ENCODE results near the gene UGT2B10.
"Not testable (repeated sequence)": the region's sequence is repeated elsewhere in the genome, so short reads cannot be mapped to it uniquely, and the experiment has no call there.

UGT2B10 gene

DNA sequence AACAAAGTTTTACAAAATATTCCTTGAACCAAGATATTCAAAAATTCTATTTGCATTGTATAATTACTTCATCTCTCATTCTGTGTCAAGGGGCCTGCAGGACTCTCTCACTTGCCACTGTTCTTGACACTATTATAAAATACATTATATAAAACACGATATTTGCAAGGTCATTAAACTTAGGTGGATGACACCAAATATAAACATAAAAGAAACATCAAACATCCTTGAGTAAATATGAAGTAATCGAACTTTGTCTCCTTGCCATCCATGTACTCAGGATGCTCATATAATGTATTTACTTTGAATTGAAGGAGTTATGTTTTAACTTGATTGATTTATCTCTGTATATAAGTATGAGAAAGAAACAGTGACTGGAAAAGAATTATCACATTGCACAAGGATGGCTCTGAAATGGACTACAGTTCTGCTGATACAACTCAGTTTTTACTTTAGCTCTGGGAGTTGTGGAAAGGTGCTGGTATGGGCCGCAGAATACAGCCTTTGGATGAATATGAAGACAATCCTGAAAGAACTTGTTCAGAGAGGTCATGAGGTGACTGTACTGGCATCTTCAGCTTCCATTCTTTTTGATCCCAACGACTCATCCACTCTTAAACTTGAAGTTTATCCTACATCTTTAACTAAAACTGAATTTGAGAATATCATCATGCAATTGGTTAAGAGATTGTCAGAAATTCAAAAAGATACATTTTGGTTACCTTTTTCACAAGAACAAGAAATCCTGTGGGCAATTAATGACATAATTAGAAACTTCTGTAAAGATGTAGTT is at the start of gene UGT2B10:
Gene UGT2B10 (plus strand): TSS at position 378 of the 793 bp plus-strand sequence. CDS start 26 bp downstream, at position 404.
- DNase-seq, result not testable (repeated sequence)

DNA sequence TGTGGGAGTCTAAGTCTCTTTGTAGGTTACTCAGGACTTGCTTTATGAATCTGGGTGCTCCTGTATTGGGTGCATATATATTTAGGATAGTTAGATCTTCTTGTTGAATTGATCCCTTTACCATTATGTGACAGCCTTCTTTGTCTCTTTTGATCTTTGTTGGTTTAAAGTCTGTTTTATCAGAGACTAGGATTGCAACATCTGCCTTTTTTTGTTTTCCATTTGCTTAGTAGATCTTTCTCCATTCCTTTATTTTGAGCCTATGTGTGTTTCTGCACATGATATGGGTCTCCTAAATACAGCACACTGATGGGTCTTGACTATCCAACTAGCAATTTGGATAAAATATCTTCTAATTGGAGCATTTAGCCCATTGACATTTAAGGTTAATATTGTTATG is 44.0 kb upstream of the UGT2B10 start:
- DNase-seq, result not testable (repeated sequence)

DNA sequence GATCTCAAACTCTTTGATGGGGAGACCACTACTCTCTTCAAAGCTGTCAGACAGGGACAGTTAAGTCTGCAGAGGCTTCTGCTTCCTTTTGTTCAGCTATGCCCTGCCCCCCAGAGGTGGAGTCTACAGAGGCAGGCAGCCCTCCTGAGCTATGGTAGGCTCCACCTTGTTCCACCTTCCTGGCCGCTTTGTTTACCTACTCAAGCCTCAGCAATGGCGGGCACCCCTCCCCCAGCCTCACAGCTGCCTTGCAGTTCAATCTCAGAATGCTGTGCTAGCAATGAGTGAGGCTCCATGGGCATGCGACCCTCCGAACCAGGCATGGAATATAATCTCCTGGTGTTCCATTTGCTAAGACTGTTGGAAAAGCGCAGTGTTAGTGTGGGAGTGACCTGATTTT is 42.1 kb upstream of the UGT2B10 start:
- DNase-seq, result no peak

DNA sequence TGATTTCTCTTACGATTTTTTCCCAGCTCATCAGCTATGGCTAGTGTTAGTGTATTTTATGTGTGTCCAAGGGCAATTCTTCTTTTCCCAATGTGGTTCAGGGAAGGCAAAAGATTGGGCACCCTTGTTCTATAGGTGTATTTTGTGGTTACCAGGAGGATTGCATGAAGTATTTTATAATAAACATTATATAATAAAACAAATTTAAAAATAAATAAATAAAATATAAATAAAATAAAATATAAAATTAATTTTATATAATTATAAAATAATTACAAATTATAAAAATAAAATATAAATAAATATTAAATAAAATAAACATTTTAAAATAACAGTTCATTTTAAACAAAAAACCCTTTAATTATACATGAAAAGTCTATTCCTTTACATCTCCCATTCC is 35.6 kb upstream of the UGT2B10 start:
- no peak for DNase-seq

DNA sequence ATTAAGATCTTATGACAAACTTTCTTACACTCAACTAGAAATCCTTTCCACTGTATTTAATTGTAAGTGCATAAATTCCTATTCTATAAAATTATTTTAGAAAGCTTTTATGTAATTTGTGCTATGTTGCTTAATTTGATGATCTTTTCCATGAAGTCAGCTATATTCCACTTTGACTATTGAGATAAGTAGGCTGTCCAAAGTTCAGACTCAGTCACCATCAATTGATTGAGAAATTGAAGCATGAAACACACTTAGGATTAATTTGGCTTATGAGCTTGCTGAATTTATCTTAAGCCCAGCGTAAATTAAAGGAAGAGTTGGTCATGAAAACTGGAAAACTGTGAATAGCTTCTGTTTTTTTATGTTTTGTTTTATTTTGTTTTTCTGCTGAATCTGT is 18.7 kb upstream of the UGT2B10 start:
- no peak for DNase-seq

DNA sequence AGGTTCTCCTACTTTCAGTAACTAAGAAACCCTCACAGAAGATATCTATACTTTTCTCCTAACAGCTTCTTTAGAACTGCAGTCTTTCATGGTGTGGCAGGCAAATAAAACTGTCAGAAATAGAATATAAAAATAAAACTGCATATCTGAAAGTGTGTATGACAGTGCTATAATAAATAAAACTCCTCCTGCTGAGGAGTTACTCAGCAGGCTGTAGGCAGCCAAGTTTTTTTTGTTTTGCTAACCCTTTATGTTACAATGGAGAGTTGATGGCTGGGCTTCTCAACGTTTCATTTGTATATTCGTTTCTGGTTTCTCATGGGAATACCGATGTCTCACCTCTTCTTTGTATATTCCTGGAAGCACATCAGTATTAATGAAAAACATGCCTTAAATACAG is 18.2 kb upstream of the UGT2B10 start:
- no peak for DNase-seq

DNA sequence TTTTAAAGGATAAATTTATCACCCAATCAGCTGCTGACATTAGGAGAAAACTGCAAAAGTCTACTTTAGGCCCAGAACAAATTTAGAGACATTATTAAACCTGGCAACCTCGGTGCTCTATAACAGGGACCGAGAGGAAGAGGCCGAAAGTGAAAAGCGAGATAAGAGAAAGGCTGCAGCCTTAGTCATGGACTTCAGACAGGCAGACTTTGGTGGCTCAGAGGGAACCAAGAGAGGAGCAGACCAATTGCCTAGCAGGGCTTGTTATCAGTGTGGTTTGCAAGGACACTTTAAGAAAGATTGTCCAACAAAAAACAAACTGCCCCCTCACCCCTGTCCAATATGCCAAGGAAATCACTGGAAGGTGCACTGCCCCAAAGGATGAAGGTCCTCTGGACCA is 12.8 kb upstream of the UGT2B10 start:
- DNase-seq, result no peak

DNA sequence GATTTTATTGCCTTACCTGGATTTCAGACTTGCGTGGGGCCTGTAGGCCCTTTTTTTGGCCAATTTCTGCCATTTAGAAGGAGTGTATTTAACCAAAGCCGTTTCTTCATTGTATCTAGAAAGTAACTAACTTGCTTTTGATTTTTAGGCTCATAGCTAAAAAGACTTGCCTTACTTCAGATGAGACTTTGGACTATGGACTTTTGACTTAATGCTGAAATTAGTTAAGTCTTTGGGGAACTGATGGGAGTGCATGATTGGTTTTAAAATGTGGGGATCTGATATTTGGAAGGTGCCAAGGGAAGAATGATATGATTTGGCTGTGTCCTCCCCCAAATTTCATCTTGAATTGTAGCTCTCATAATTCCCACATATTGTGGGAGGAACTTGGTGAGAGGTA is 7.7 kb upstream of the UGT2B10 start:
- DNase-seq, result no peak

DNA sequence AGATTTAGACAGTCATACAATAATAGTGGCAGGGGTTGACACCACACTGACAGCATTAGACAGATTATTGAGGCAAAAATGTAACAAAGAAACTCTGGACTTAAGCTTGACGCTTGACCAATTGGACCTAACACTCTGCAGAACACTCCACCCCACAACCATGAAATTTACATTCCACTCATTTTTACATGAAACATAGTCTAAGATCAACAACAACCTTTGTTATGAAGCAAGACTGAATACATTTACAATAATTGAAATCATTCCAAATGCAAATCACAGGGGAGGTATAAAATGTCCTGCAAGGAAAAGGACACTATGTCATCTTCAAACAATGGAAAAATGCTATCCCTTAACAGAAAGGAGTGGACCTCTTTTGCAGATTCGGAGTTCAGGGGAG is 4.9 kb upstream of the UGT2B10 start:
- no peak for DNase-seq

DNA sequence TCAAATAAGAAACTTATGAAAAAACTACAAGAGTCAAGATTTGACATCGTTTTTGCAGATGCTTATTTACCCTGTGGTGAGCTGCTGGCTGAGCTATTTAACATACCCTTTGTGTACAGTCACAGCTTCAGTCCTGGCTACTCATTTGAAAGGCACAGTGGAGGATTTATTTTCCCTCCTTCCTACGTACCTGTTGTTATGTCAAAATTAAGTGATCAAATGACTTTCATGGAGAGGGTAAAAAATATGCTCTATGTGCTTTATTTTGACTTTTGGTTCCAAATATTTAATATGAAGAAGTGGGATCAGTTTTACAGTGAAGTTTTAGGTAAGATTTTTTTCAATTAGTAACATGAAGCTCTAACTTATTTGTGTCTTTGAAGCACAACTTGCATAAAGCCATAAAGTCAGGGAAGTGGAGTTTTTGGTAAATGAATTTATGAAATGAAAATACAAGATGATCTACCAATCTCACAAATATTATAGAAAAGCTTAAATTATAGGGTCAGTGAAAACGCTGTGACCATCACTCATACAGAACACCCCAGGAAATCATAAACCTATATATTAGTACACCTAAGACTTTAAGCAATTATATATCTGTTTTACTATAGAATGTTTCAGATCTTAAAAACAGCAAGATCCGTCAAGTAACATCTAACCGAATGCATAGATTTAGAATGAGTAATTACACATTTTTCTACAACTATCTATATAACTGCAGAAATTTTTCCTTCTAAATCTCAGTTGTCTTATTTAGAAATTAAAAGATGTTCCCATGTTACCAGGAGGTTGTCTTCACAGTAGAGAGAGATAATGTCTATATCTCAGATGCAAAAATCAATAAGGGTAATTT is 844 bp downstream of the UGT2B10 start:
- not testable (repeated sequence) for DNase-seq

DNA sequence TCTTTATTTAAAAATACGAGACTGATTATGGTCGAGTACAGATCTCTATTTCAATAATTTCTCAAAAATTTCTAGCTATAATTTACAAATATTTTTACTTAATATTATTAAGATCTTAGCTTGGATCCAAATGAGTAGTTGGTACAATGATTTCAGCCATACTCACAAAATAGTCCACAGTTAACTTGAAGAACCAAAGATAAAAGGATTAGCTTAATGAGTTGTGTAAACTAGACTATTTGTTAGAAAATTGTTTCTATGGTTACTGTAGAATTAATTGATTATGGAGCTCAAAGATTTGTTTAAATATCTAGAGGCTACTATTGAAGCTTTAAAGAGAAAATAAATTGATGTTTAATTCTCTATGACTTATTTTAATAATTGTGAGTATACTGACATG is 1.6 kb downstream of the UGT2B10 start:
- no peak for DNase-seq

DNA sequence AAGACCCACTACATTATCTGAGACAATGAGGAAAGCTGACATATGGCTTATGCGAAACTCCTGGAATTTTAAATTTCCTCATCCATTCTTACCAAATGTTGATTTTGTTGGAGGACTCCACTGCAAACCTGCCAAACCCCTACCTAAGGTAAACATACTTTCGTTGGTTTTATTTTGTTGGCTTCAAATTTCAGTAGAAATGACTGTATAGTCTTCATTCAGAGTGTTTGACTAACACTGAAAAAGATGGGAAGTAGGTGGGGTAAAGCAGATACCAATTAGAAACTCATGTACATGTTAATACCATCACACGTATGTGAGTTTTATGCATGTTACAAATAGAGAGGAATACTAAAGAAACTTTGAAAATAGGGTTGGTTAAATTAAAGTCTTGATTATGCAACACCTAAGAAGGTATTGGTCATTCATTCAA is 2.3 kb downstream of the UGT2B10 start:
- DNase-seq, result not testable (repeated sequence)

DNA sequence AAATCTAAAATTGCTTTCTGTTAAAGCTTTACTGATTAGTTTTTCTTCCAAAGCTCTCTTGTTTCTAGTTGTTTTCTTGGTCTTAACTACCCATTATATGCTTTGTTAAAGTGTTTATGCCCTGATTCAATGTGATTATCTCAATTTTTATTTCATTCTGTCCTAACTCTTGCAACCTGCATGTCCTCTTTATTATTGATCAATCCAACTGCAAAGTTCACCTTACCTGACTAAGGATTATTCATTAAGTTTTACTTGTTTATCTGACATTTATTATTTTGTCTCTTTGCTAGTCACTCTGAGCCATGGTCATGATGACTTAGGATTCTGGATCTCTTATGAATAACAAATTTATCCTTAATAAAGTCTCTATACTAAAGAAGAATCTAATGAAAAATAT is 15.8 kb downstream of the UGT2B10 start:
- no peak for DNase-seq

DNA sequence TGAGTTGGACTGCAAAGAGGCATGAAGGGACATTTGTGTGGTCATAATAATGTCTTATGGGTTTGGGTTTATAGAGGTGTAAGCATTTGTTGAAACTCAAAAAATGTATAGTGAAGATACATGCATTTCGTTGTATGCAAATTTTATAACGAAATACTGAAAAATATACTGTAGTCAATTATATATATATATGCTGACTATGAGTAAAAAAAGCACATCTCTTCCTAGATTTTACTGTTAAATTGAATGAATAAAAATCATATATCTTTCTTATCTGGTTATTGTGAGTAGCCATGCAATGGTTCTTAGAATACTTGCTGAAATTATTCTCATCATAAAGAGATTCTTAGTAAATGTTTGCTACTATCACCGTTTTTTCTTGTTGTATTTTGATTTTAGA is 34.5 kb downstream of the UGT2B10 start:
- DNase-seq, result no peak

DNA sequence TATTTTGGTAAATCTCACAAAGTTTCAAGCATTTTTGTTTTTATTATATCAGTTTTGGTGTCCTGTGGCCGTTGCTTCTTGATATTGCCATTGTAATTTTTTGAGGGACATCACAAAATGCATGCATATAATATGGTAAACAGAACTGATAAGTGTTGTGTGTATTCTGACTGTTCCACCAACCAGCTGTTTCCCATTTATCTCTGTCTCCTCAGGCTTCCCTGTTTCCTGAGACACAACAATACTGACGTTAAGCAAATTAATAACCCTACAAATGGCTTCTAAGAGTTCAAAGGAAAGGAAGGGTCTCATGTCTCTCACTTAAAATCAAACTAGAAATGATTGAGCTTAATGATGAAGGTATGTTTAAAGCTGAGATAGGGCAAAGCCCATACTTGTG is 40.0 kb downstream of the UGT2B10 start:
- no peak for DNase-seq

DNA sequence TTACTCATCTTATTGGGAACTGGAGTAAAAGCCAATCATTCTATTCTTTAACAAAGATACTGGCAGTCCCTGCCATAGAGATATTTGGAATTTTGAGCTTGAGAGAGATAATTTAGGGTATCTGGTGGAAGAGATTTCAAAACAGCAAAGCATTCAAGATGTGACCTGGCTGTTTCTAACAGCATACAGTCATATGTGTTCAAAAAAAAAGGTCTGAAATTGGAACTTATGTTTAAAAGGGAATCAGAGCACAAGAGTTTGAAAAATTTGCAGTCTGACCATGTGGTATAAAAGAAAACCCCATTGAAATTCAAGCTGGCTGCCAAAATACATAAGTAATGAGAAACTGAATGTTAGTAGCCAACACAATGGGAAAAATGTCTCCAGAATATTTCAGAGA is 42.2 kb downstream of the UGT2B10 start:
- no peak for DNase-seq

DNA sequence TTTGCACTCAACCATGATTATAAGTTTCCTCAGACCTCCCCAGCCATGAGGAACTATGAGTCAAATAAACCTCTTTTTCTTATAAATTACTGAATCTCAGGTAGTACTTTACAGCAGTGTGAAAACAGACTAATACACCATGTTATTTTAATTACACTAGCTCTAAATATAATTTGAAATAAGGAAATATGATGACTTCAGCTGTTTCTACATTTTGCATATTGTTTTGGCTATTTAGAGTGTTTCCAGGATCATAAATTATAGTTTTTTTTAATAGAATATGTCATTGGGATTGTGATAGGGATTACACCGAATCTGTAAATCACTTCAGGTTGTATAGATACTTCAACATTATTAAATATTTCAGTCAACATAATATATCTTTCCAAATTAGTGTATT is 43.9 kb downstream of the UGT2B10 start:
- no peak for DNase-seq

DNA sequence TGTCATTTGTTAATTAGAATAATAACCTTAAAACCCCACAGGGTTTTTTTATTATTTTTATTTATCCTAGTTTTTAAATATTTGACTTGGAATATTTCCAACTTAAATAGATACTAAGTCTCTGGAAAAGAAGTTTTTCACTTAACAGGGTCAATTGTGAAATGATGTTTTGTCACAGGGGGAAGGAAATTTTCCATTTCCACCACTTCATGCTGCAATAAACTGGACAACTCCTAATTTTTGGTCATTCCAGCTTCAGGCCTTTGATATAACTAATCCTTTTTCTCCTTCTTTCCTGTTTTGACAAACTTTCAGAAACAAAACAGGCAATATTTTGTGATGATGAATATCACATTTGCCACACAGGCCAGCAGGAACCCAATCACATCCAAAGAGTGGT is 45.3 kb downstream of the UGT2B10 start:
- no peak for DNase-seq

DNA sequence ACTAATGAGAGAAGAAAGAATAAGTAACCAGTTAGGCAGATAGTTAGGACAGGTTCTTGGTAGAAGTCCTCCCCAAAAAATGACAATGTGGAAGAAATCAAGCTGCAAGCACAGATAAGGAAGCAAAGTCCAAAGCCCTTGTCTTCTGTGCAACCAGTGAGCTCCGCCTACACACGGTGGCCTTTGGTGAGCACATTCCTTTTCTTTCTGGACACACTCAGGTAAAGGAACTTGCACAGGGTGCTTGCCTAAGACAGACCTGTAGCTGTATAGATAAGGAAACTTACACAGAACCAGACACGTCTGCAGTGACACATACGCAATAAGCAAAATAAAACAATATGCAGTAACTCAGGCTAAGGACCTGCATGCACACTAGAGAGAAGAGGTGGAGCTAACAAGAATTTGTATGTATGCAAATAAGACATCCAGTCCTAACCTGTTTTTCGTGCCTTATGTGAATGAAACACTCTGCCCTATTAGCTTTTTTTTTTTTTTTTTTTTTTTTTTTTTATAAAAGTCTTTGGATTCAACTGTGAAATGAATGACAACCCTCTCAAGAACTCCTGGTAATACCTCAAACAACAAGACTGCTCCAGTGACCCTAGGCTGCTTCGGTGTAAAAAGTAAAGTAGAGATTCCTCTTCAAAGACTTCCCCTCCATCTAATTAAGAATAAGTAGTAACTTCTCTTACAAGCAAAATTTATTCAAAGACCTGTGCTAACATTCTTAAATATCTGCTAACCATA is 48.8 kb downstream of the UGT2B10 start:
- DNase-seq, result no peak

DNA sequence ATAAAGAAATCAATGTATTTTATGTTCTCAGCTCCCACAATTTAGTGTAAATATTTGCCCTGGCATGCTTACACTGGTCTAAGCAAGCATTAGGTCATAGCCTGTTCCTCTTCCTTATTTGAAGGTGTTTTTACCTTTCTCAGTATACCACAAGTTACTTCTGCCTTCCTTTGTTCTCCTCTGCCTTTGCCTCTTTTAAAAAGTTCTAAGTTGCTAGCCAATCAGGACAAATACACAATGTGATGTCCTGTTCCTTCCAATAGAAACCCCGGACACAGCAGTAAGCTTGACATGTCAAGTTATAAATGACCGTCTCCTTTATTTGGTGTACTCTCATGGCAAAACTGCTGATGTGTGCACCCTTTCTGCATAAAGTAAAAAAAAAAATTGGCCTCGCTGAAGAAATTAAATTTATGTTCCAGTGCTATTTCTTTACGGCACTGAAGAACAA is 49.4 kb downstream of the UGT2B10 start:
- no peak for DNase-seq

DNA sequence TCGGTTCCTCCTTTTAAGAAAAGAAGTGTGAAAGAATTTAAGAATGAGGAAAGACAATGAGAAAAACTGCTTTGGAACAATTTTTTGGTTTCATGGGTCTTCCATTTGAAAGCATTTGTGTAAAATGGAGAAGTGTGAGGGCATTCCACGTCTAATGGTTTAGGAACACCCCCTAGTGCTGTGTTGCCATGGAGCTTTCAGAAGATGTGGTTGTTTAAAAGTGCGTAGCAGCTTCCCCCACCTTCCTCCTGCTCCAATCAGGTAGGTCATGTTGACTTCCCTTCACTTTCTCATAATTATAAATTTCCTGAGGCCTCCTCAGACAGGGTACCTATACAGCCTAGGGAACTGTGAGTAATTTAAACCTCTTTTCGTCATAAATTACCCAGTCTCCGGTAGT is 50.0 kb downstream of the UGT2B10 start:
- DNase-seq, result no peak

DNA sequence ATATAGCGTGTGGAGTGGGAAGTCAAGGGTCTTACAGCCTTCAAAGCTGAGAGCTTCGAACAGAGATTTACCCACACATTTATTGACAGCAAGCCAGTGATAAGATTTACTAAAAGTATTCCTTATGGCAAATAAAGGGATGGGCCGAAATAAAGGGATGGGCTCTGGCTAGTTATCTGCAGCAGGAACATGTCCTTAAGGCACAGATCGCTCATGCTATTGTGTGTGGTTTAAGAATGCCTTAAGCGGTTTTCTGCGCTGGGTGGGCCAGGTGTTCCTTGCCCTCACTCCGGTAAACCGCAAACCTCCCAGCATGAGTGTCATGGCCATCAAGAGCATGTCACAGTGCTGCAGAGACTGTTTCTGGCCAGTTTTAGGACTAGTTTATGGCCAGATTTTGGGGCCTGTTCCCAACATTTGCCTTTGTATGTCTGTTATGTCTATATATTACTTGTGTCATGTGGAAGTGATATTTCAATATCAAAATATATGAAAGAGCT is 53.5 kb downstream of the UGT2B10 start:
- DNase-seq, result no peak
